Superior temporal gyrus (tissue), 1 donor: ENCODE data around the gene CD276.
"Not testable (repeated sequence)": the region's sequence is repeated elsewhere in the genome, so short reads cannot be mapped to it uniquely, and the experiment has no call there.

Experiments
- DNase-seq: peaks from one replicate; pipeline ENCODE4 v3.0.0-alpha.2; 2016; ENCODE audit errors: extremely low spot score

Gene CD276

DNA sequence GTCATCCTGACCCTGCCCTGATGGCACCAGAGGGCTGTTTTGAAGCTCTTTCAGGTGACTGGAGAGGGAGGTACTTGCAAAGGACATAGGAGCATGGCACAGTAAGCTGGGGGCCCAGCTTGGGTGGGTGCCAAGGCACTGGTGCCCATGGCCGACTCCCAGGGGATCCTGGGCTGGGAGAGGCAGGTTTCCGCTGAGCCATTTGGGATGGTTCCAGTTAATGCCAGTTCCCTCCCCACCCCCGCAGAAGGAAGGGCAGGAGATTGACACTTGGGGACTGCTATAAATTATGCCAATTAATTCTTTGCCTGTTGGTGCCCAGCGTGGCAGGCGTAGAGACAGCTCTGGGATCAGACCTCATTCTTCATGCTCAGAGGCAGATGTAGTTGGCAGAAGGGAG, 26.1 kb downstream of the CD276 start:
- DNase-seq: no peak

DNA sequence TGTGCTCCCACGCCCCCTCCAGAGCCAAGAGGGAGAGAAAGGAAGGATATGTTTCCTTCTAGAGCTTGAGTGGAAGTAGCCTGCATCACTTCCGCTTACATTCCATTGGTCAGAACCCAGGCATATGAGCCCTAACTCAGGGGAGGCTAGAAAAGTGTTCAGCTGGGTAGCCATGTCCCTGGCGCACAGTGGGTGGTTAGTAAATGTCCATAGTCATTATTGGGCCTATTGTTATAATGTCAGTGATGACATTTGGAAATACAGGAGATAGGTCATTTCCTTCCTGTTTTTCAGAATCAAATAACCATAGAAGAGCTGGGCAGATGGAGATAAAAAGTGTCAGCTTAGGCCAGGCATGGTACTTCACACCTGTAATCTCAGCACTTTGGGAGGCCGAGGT, 27.3 kb downstream of the CD276 start:
- no peak for DNase-seq

DNA sequence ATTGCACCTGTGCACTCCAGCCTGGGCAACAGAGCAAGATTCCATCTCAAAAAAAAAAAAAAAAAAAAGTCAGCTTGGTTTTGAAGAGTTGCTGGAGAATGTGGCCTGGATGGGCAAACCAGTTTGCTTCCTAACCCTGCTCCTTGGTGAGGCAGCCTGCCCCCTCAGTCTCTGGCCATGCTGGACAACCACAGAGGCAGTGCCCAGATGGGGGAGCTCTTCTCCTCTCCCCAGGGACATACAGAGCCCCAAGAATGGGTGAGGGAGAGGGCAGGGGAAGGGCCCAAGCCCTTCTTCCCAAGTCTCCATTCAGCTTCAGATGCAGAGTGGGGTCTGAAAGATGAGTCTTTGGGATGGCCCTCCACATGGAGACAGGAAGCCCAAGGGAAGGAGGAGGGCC, 27.9 kb downstream of the CD276 start:
- DNase-seq: no peak

DNA sequence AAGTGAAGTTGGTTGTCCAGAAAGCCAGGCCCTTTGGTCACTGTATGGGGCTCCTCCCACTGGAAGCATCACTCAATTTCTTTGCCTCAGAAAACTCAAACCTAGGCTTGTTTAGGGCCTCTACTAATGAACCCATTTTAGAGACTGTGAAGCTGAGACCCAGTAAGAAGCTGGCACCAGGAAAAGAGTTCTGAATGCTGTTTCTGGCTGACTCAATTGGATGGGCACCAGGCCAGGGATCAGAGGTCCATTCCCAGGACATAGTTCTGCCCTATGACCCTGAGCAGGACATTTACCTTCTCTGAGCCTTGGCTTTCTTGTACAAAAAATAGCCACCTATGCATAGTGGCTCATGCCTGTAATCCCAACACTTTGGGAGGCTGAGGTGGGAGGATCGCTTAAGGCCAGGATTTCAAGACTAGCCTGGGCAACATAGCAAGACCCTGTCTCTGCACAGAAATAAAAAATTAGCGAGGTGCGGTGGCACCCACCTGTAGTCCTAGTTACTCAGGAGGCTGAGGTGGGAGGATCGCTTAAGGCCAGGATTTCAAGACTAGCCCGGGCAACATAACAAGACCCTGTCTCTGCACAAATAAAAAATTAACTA, 30.6 kb downstream of the CD276 start:
- no peak for DNase-seq

DNA sequence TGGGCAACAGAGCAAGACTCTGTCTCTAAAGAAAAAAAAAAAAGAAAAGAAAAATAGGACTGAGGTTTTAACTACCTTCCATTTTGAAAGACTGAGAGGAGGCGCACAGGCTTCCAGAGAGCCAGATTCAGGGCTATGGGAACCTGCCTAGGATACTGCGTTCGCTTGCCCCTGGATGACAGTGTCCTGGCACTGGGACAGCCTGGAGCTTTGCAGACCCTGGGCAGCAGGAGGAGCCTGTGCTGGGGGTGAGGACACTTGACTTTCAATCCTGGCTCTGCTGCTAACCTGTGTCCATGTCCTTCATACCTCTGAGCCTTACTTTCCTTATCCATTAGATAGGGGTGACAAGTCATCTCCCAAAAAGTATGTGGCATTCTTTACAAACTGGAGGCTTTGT, 31.2 kb downstream of the CD276 start:
- no peak for DNase-seq

DNA sequence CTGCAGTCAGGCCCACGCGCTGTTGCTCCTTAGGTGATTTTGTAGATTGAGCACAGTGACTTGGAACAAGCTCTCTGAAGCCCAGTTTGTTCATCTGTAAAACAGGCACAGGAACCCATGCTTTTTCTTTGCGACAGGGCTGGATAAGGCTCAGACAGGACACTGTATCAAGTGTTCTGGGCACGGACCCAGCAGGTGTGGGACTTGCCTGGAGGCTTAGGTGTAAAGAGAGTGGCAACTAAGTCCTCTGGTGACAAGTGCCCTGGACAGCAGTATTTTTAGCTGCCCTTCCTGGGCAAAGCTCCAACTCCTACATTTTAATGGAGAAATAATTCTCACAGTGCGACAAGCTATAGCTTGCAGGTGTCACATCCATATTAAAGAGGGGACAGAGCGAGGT, 32.2 kb downstream of the CD276 start:
- no peak for DNase-seq

DNA sequence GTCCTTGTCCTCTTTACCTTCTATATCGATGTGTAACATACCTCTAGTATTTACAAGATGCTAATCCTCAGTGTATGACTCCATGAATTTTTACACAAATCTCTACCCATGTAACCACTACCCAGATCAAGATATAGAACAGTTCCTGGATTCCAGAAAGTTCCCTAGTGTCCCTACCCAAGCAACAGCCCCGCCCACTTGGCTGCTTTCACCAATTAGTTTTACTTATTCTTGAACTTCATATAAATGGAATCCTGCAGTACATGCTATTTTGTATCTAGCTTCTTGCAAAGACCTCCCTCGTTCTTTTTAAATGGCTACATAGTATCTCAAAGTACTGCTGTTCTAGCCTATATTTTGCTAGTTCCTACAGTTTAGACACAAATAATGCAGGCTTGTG, 33.0 kb downstream of the CD276 start:
- no peak for DNase-seq

DNA sequence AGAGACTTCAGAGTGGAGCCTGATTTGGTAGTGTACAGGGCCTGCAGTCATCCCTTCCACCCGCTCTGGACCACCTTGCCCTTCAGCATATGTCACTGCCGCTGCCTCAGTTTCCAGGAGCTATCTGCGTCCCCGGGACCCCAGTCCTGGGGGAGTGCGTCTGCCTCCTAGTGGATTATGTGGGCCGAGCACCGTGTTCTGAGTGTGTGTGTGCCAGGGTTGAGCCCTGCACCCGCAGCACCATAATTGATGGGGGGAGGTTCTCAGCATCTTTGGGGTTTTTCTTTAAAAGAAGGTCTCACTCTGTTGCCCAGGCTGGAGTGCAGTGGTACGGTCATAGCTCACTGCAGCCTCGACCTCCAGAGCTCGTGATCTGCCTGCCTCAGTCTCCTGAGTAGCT, 33.6 kb downstream of the CD276 start:
- no peak for DNase-seq

DNA sequence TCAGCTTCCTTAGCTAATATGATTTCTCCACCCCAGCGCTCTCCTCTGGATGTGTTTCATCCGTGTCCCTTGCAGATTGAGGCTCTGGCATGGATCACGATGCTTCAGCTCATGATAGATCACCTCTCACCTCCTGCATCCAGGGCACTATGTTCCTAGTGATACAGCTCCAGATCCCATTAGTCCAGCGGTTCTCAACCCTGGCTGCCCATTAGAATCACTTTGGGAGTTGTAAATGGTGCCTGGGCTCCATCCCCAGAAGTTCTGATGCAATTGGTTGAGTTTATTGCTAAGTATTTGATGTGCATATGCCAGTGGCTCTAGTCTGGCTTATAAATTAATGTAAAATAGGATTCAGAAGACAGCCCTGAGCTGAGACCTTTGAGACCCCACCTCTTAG, 34.5 kb downstream of the CD276 start:
- no peak for DNase-seq

DNA sequence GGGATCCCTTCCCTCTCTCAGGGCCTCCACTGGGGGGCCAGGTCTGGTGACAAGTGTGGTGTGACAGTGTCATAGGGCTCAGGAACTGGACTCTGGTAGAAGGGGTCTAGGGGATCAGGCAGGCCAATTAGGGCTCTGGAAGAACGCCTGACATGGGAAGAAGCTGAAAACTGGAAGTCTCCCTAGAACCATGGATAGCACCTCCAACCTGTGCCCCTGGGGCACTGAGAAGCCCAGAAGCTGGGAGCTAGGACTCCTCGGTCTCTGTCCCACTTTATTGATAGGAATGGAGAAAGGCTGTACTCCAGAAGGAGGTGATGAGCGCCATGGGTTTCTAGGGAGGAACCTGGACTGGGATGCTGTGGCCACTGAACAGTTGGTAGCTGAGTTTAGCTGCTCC, 38.2 kb downstream of the CD276 start:
- no peak for DNase-seq

DNA sequence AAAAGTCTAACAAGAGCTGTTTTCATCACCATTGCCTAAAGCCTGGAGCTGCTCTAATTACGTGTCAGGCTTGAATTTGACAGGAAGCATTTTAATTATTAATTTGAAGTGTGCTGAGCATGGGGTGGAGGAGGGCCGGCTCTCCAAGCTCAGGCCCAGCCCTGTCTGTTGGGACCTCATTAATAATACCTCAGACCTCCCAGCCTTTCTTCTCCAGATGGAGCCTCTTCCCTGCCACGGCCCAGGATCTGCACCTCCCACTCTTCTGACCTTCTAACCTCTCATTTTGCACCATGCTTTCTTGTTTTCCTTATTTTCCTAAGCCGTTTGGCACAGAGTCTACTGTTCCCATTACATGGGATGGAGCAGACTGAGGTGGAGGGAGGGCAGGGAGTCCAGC, 39.0 kb downstream of the CD276 start:
- no peak for DNase-seq

DNA sequence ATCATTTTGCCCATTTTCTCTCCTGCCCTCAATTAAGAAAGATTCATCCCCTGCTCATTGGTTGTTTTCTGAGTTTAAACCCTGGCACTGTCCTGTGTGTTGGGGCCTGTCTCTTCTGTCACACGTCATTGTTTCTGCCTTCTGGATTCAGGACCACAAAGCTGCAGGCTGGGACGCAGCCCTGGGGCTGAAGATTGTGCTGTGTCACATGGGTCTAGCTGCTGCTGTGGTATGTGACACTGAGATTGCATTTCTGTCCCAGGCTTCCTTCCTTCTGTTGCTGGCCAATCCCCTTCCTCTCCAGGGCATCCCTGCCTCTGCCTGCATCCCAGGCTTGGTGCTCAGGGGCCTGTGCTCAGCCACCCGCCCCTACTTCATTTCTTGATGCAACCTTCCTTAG, 40.0 kb downstream of the CD276 start:
- DNase-seq: no peak

DNA sequence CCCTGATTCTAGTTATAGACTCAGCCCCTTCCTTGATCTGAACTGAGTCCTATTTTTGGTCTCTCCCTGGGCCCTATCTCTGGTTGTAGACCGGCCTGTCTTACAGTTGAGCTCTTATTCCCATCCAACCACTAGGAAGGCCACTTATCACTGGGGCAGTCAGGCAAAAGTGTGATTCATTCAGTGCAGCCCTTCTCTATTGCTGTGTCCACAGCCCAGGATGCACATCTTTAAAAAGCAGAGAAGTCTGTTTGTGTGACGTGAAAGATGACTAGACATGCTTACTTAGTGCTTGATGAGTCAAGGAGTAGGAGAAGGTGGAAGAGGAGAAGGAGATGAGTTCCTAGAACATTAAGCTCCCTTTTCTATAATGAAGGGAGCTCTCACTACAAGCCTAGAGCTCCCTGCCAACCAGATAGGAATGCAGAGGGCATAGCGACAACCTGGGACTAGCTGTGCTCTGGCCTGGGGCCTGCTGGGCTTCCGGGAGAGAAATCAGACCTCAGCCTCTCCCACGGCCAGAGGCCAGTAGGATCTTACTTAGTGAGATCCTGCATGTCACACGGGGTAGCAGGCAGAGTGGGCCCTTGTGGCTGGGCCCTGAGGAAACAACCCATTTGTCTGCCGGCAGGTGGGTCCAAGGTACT, 43.3 kb downstream of the CD276 start:
- DNase-seq: no peak

DNA sequence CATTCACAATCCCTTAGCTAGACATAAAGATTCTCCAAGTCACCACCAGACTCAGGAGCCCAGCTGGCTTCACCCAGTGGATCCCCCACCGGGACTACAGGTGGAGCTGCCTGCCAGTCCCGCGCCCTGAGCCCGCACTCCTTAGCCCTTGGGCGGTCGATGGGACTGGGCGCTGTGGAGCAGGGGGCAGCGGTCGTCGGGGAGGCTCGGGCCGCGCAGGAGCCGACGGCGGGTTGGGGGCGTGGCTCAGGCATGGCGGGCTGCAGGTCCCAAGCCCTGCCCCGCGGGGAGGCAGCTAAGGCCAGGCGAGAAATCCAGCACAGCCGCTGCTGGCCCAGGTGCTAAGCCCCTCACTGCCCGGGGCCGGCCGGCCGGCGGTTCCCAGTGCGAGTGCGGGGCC, 47.9 kb downstream of the CD276 start:
- not testable (repeated sequence) for DNase-seq

DNA sequence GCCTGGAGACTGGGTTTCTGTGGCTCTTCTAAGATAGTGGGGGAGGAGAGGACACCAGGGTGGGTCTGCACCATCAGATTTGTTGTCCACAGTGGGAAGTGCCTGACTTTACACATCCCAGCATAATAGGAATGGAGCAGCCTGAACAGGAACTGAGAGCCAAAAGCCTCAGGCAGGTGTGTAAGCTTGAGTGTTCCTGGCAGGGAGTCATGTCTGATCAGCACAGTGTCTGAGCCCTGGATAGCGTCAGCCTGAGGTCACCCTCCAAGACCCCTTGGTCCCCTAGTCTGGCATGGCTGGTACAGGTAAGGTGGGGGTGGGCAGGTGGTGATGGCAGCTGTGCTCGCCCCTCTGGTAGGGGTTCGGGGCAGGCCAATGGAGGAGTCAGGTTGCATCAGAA, 48.7 kb downstream of the CD276 start:
- no peak for DNase-seq

DNA sequence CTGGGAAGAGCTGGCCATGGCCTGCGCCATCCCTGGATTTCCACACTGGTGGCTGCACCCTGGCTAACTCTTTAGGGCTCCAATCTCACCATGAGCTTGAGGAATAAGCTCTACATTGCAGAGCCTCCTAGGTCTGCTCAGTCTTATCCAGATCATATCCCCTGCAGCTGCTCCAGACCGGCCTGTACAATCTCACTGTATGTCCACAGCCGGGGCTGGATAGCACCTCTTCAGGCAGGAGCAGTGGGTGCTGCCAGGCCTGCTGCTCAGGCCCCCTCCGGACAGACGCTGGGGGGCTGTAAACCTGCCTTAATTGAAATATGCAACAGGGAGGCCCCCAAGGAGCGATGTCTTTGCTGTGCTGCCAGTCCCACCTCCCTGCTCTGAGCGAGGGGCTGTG, 53.4 kb downstream of the CD276 start:
- no peak for DNase-seq

DNA sequence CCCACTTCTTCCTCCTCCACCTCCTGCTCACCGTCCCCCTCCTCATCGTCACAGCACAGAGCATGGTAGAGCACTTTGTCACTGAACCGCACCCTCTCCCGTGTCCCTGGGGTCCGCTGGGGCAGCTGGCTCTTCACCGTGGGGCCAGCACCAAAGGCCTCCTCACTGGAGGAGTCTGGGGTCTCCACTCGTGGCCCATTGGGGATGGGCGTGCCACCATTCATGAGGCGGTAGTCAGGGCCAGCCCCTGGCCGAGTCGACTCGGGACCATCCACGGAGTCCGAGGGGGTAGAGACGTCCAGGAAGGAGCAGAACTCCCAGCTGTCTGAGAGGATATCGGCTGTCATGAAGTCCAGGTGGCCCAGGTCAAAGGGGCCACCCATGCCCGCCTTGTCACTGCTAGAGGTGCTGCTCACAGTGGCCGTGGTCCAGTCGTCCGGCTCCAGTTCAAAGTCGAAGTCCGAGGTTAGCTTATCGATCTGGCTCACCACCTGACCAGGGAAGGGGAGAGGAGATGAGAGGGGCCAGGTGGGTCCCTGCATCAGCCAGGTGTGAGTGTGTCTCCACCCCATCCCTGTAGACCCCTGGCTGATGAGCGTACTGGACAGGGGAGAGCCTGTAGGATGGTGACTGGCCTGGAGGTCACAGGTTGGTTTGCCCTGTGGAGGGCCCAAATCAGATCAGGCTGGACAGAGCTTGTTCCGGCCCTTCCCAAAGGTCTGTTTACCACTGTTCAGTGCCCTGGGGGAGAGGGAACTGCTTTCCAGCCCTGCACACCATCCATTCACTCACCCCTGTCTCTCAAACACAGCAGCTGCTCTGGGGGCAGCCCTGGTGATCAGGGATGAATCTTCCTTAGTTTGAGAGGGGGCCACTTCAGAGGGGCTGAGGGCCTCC, 56.2 kb downstream of the CD276 start:
- no peak for DNase-seq

DNA sequence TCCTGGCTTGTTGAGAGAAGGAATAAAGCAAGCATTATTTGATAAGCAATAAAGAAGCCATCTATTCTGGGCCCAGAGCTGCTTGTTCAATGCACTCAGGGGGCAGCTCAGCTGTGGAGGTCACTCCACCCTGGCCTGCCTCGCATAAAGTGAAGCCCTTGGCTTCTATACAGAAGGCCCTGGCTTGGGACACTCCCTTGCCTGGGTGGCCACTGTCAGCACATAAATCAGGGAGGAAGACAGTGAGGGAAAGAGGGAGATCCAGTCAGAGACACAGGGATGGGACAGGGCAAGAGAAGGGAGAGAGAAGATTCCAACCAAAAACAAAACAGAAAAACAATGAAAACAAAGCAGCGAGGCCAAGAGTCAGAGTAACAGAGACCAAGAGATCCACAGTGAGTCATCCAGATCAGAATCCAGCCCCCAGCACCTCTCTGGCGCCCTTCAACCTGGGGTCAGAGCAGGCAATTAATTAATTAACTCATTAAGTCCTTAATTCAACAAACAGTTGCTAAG, 57.2 kb downstream of the CD276 start:
- DNase-seq: no peak

DNA sequence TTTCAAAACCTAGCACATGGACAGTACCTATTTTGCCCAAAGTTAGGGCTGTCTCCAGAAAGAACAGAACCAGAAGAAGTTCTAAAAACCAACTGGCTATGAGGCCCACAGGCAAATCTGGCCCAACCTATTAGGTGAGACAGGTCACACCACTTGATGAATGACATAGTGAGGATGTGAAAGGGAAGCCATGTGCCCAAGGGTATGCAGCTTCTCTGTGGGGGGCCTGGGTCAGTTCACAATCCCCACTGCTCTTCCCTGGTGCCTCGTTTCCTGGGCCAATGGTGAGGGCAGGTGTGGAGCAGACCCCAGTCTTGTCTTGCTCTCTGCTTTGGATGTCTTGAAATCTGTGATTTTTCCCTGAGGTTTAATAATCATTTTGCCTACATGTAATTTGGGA, 60.1 kb downstream of the CD276 start:
- DNase-seq: no peak

DNA sequence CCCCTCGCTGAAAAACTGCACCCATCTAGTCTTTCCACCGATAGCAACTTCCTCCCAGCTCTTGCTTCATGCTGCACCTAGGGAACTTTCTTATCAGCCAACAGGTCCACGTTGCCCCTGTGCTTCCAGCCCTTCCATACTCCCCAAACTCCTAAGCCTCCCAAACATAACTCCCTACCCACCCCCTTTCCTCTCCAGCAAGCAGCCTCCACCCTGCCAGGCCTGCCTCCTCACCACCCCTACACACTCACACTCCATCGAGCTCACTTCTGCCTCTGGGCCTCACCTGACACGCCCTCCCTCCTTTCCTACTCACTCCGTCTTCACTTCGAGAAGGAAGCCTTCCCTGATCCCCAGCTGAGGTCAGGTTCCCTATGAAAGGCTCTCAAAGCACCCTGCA, 60.9 kb downstream of the CD276 start:
- no peak for DNase-seq

DNA sequence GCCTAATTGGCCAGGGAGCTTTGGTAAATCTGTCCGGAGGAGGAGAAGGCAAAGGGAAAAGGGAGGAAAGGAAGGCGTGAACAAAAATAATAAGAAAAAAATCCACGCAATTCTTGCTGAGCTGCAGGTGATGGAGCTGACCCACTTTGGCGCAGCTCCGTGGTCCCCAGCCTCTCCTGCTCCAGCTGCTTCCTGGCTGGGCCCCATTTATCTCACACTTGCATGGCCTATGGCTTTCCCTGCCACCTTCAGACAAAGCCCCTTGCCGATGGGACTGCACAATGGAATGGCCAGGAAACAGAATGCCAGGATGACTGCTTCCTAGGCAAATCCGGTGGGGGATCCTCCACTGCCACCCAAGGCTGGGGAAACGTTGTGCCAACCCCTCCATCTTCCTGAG, 62.1 kb downstream of the CD276 start:
- no peak for DNase-seq

DNA sequence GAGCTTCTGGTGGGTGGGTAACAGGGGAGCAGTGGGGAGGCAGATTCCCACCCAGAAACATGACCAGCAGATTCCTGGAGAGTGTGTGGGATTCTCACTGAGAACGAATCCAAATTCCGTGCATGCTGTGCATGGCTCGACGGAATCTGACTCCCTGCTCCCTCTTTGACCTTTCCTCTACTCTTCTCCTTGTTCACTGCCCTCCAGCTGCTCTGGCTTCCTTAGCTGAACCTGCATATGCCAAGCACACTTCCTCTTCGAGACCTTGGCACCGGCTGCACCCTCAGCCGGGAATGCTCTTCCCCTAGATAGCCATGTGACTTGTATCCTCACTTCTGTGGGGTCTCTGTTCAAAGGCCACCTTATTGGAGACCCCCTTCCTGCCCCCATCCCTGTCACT, 62.7 kb downstream of the CD276 start:
- DNase-seq: no peak
